Vagina (tissue), 2 donors: ENCODE results near the gene MFRP. TPM values are rescaled to one million over a fixed set of nuclear protein-coding genes. Genes with fewer than 3 reads are reported as not detected.

ENCODE experiments used
- DNase-seq, 2 donors: peaks; one replicate each; pipeline ENCODE4 v3.0.0-alpha.2; 2017; ENCODE audit errors: extremely low spot score in 2 of 2
- H3K27ac ChIP-seq: fragments of 200-600 bp; sonication (generic); one replicate; pipeline ENCODE4 v1.5.1; 2019
- H3K27me3 ChIP-seq: fragments of 200-600 bp; sonication (generic); one replicate; pipeline ENCODE4 v1.5.1; 2019
- H3K36me3 ChIP-seq, 2 donors: fragments of 200-600 bp; sonication (generic); one replicate each; pipeline ENCODE4 v1.5.1; 2017 to 2019
- H3K4me1 ChIP-seq: fragments of 200-600 bp; sonication (generic); one replicate; pipeline ENCODE4 v1.5.1; 2019
- H3K4me3 ChIP-seq, 2 donors: fragments of 200-600 bp; sonication (generic); 1 replicate in 1 of 2; 2 replicates in 1 of 2; pipeline ENCODE4 v1.5.1; 2016 to 2019
- H3K9me3 ChIP-seq: fragments of 200-600 bp; sonication (generic); one replicate; pipeline ENCODE4 v1.5.1; 2019
- POLR2A ChIP-seq, 2 donors: fragments of 450-650 bp; IDR thresholded peaks; one replicate each; pipeline ENCODE4 v1.6.1; 2017; ENCODE audit warnings: antibody characterized with exemption in 2 of 2, mild to moderate bottlenecking in 2 of 2, moderate library complexity in 2 of 2
- POLR2AphosphoS5 ChIP-seq, 2 donors: sonication (generic); formaldehyde crosslinking; IDR thresholded peaks; one replicate each; pipeline ENCODE4 v1.9.0; 2017; ENCODE audit warnings: antibody characterized with exemption in 2 of 2, mild to moderate bottlenecking in 2 of 2, low read depth in 1 of 2; ENCODE audit not compliant: insufficient read depth in 1 of 2
- intact Hi-C: fragments of 100-400 bp; cut with DNase I; formaldehyde crosslinking; loops from one replicate; pipeline ENCODE4 v1.15.1; 2023
- total RNA-seq: library from RNA; depleted of rRNA; stranded (reverse); fragments of >200 nt; gene quantifications from one replicate; pipeline ENCODE4 v1.2.3, GENCODE V29; 2016
- TF ChIP-seq, protein P1 (sequence below), 3 experiments: fragments of 450-650 bp in 2 of 3; fragments of 200-600 bp in 1 of 3; sonication (generic) in 1 of 3; IDR thresholded peaks; one replicate each; pipeline ENCODE4 v1.5.1; 2017 to 2019; ENCODE audit warnings: antibody characterized with exemption in 3 of 3, mild to moderate bottlenecking in 2 of 3, moderate library complexity in 2 of 3

The MFRP gene
- total RNA-seq, 1 donor from 2014 or later, result not detected

DNA sequence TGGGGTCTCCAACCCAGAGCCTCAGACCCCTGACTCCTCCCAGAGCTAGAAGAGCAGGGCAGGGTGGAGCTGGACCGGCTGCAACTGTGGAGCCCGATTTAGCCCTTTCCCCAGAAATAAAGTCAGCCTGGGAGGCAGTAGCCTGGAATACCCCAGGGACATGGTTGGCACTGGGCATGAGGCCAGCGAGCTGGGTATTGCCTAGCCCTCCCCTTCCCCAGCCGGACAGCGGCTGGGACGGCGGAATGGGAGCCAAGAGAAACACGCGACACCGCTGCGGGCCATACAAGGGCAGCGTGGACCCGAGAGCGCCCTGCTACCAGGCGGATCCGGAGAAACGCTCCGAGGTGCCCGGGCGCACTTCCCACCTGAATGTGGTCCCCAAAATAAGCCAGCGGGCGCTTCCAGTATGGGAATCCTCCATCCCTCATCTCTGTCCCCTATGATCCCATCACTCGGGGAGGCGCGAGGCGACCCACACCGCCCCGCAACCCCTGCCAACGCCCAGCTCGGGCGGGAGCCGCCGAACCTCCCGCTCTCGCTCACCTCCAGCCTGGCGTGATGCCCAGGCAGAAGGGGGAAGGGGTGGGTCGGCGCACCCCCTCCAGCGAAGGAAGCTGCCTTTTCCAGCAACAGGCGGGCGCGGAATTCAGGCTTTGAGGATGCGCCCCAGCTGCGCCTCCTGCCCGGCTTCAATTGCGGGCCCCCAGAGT lies 30.3 kb downstream of the MFRP start:
- Histone ChIP-seq H3K27me3 (no peaks in the 10 kb centered on the region), H3K4me1 (peaks cover 63% of the 10 kb centered on the region), H3K4me3 (peak overlapping the region; percentile 57 to 75), H3K36me3 (no peaks in the 10 kb centered on the region), H3K27ac (peak overlapping the region; percentile 88), H3K9me3 (no peaks in the 10 kb centered on the region)
- intact Hi-C loops, result loop anchor here (5.0 kb wide), 1 partner anchor 109 kb away; the partner anchor contains the start of gene CBL
- TF ChIP-seq, protein P1, sequence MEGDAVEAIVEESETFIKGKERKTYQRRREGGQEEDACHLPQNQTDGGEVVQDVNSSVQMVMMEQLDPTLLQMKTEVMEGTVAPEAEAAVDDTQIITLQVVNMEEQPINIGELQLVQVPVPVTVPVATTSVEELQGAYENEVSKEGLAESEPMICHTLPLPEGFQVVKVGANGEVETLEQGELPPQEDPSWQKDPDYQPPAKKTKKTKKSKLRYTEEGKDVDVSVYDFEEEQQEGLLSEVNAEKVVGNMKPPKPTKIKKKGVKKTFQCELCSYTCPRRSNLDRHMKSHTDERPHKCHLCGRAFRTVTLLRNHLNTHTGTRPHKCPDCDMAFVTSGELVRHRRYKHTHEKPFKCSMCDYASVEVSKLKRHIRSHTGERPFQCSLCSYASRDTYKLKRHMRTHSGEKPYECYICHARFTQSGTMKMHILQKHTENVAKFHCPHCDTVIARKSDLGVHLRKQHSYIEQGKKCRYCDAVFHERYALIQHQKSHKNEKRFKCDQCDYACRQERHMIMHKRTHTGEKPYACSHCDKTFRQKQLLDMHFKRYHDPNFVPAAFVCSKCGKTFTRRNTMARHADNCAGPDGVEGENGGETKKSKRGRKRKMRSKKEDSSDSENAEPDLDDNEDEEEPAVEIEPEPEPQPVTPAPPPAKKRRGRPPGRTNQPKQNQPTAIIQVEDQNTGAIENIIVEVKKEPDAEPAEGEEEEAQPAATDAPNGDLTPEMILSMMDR (IDR thresholded peaks at IDR 0.05), result no peak
- peak in 1 of 2 donors; percentile 28 for TF ChIP-seq POLR2AphosphoS5 (IDR thresholded peaks at IDR 0.05; ENCODE audit: insufficient read depth in 1 of 2, low read depth in 1 of 2)
- TF ChIP-seq POLR2A (IDR thresholded peaks at IDR 0.05), result no peak
- DNase-seq, result no peak

DNA sequence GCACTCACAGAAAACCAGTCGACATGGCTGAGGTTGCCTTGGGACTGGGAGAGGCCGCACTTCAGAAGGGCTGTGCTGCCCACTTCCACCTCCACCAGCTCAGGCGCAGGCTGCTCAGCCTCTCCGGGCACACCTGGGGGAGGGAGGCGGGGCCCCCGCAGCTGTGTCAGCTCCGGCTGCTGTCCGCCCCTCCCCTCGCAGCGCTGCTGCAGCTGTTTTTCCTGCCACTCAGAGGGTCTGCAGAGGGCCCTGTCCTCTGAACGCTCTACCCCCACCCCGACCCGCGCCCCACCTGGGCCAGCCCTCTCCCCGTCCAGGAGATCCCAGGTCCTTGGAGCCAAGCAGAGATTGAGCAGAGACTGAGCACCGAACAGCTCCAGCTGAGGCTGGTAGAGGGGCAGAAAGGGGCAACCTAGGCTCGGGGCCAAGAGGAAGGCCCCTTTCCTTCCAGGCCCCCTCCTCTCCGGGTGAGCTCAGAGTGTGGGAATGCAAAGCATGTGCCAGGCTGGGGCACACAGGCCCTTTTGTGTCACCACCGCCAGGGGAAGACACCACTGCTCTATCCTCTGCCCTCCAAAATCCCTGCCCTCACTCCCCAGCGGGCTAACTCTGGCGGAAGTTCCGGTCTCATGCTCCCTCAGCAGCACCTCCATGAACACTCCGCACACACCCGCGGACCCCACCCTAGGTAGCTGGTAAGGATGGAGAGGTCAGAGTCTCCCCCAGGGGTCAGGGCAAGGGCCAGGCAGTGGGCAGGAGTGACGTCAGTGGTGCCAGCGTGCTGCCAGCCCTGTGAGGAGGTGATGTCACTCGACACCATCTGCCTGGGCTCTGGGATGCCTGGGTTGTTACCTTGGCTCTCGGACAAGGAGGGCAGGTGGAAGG lies 31.1 kb downstream of the MFRP start:
- H3K27ac ChIP-seq, result peak overlapping the region; percentile 88
- peaks cover 55% of the 10 kb centered on the region for H3K4me1 ChIP-seq
- no peaks in the 10 kb centered on the region for H3K36me3 ChIP-seq
- no peaks in the 10 kb centered on the region for H3K9me3 ChIP-seq
- TF ChIP-seq POLR2AphosphoS5 (IDR thresholded peaks at IDR 0.05; ENCODE audit: insufficient read depth in 1 of 2, low read depth in 1 of 2) (peak in 1 of 2 donors; percentile 24), POLR2A (IDR thresholded peaks at IDR 0.05) (no peak)
- DNase-seq, result no peak
- no peaks in the 10 kb centered on the region for H3K27me3 ChIP-seq
- peak overlapping the region; percentile 57 to 75 for H3K4me3 ChIP-seq
- intact Hi-C loops, result loop anchor here (5.0 kb wide), 1 partner anchor 108 kb away; the partner anchor contains the start of gene CBL

DNA sequence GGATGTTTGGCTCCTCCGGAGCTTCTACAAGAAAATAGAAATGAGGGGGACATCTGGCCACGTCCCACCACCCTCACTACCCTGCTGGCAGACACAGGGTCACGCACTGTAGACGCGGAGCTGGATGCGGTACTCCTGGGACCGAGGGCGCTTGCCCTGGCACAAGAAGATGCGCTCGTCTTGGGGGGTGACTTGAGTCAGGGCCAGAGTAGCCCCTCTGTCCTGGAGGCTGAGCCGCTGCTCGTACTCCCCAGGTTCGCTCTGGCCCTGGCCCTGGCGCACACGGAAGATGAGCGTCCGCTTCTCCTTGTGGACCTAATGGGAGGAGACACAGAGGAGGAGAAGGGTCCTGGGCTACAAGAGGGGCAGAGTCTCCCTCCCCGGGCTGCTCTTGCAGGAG lies 31.8 kb downstream of the MFRP start:
- no peak for TF ChIP-seq POLR2AphosphoS5 (IDR thresholded peaks at IDR 0.05; ENCODE audit: insufficient read depth in 1 of 2, low read depth in 1 of 2)
- TF ChIP-seq, protein P1 (IDR thresholded peaks at IDR 0.05), result no peak
- no peak for TF ChIP-seq POLR2A (IDR thresholded peaks at IDR 0.05)
- no peaks in the 10 kb centered on the region for H3K36me3 ChIP-seq

DNA sequence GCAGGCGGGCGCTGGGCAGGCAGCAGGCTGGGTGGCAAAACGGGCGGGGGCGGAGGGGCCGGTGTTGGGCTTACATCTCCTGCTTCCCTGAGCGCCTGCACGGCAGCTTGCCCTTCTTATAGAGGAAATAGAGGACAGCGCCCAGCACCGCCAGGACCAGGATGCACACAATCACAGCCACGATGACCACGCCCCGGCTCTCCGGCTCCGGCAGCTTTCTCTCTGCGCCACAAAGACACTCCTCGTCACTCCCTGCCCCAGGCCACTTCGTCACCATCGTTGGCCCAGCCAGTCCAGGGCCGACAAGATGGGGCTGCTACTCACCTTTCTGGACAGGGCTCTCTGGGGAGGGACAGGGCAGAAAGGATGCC lies 35.8 kb downstream of the MFRP start:
- no peak overlapping the region for H3K4me3 ChIP-seq
- H3K9me3 ChIP-seq, result no peaks in the 10 kb centered on the region
- H3K4me1 ChIP-seq, result peaks cover 19% of the 10 kb centered on the region
- H3K36me3 ChIP-seq, result peaks cover 0 to 7% of the 10 kb centered on the region in 2 donors
- peak overlapping the region; percentile 33 for H3K27ac ChIP-seq
- no peak for TF ChIP-seq POLR2AphosphoS5 (IDR thresholded peaks at IDR 0.05; ENCODE audit: insufficient read depth in 1 of 2, low read depth in 1 of 2)
- TF ChIP-seq POLR2A (IDR thresholded peaks at IDR 0.05), result no peak
- TF ChIP-seq, protein P1 (IDR thresholded peaks at IDR 0.05), result no peak
- intact Hi-C loops, result no loop called here
- H3K27me3 ChIP-seq, result no peaks in the 10 kb centered on the region
- no peak for DNase-seq

More for the DNA sequence above, 31.8 kb downstream of the MFRP start:
- H3K27ac ChIP-seq, result peak overlapping the region; percentile 88
- intact Hi-C loops, result loop anchor here (5.0 kb wide), 1 partner anchor 107 kb away; the partner anchor contains the start of gene CBL
- no peaks in the 10 kb centered on the region for H3K9me3 ChIP-seq
- H3K4me1 ChIP-seq, result peaks cover 49% of the 10 kb centered on the region
- H3K27me3 ChIP-seq, result no peaks in the 10 kb centered on the region
- peak overlapping the region; percentile 57 to 75 for H3K4me3 ChIP-seq
- no peak for DNase-seq

DNA sequence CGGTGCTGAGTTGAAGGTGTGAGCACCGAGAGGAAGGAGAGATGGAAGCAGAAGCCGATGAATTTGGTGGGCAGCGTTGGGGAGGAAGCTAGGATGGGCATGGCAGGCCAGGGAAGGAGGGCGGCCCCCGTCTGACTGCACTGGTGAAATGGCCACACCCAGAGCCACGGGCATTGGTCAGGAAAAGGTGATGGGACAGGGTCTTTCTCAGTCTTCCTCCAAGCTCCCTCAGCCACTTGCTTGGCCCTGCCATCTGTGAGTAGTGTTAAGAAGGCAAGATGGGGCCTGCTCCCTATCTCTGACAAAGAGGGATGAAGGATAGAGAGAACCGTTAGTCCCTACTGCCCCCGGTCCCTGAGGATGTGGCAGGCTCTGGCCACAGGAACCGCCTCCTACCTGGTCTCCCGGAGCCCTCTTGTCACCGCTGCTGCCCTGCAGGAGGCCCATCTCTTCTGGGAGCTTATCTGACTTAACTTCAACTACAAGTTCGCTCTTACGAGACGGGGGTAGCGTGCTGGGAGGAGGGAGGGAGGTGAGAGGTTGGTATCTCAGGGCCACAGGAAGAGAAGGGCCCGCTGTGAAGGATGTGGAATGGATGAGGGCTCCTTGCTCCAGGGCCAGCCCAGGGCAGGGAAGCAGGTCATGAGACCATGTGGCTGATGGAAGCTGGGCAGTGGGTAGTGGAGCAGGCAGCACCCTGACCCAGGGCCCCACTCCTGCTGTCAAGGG lies 36.4 kb downstream of the MFRP start:
- H3K4me3 ChIP-seq, result no peak overlapping the region
- intact Hi-C loops, result no loop called here
- no peaks in the 10 kb centered on the region for H3K27me3 ChIP-seq
- H3K9me3 ChIP-seq, result no peaks in the 10 kb centered on the region
- H3K4me1 ChIP-seq, result peaks cover 14% of the 10 kb centered on the region
- H3K36me3 ChIP-seq, result peaks cover 0 to 7% of the 10 kb centered on the region in 2 donors
- peak overlapping the region; percentile 33 for H3K27ac ChIP-seq
- TF ChIP-seq POLR2A (IDR thresholded peaks at IDR 0.05) (no peak), POLR2AphosphoS5 (IDR thresholded peaks at IDR 0.05; ENCODE audit: insufficient read depth in 1 of 2, low read depth in 1 of 2) (no peak)
- TF ChIP-seq, protein P1 (IDR thresholded peaks at IDR 0.05), result no peak
- no peak for DNase-seq
